Fibroblast of lung (primary cell): Measurements from ENCODE around the gene NT5DC1. TPM values are rescaled to one million over a fixed set of nuclear protein-coding genes. Genes with fewer than 3 reads are reported as not detected.
A peak's percentile ranks its signal among the peaks of the same experiment; 100 is the strongest.

Experiments
- DNase-seq, 2 donors: peaks; one replicate each; pipeline versions ENCODE4 v3.0.0 to v3.0.0-alpha.2; 2010; ENCODE audit warnings: low read depth in 2 of 2
- H2AFZ ChIP-seq: 2 replicates; pipeline ENCODE4 v1.5.1; 2012; ENCODE audit warnings: low read length, control low read depth, inconsistent platforms
- H3K27ac ChIP-seq: 2 replicates; pipeline ENCODE4 v1.5.1; 2011; ENCODE audit warnings: low read length, control low read depth; ENCODE audit not compliant: insufficient read depth
- H3K27me3 ChIP-seq: 2 replicates; pipeline ENCODE4 v1.5.1; 2011; ENCODE audit warnings: mild to moderate bottlenecking, low read length; ENCODE audit not compliant: control insufficient read depth, insufficient read depth
- H3K36me3 ChIP-seq: 2 replicates; pipeline ENCODE4 v1.5.1; 2011; ENCODE audit warnings: low read length; ENCODE audit not compliant: control insufficient read depth, insufficient read depth
- H3K4me1 ChIP-seq: 2 replicates; pipeline ENCODE4 v1.5.1; 2011; ENCODE audit warnings: low read length; ENCODE audit not compliant: control insufficient read depth, insufficient read depth; ENCODE audit errors: extremely low read depth
- H3K4me2 ChIP-seq: 2 replicates; pipeline ENCODE4 v1.5.1; 2011; ENCODE audit warnings: low read length, control low read depth; ENCODE audit not compliant: insufficient read depth; ENCODE audit errors: extremely low read depth
- H3K4me3 ChIP-seq, 4 experiments: fragments of 200-600 bp in 1 of 4; sonication (generic) in 1 of 4; replicated peaks in 1 of 4; 2 replicates each; pipeline ENCODE4 v1.5.1; 2011 to 2016; ENCODE audit warnings: low read length in 4 of 4, low read depth in 3 of 4, mild to moderate bottlenecking in 3 of 4, control low read depth in 2 of 4, inconsistent platforms in 1 of 4, mixed read lengths in 1 of 4; ENCODE audit not compliant: insufficient read depth in 1 of 4; ENCODE audit errors: control extremely low read depth in 1 of 4
- H3K79me2 ChIP-seq: 2 replicates; pipeline ENCODE4 v1.5.1; 2012; ENCODE audit warnings: mild to moderate bottlenecking, low read length, inconsistent platforms; ENCODE audit not compliant: control insufficient read depth, insufficient read depth
- H3K9ac ChIP-seq: 2 replicates; pipeline ENCODE4 v1.5.1; 2011; ENCODE audit warnings: mild to moderate bottlenecking, low read length, control low read depth; ENCODE audit not compliant: insufficient read depth
- H3K9me3 ChIP-seq: 2 replicates; pipeline ENCODE4 v1.5.1; 2012; ENCODE audit warnings: low read depth, low read length; ENCODE audit not compliant: control insufficient read depth, insufficient read depth
- H4K20me1 ChIP-seq: 2 replicates; pipeline ENCODE4 v1.5.1; 2011; ENCODE audit warnings: low read length; ENCODE audit not compliant: control insufficient read depth, insufficient read depth; ENCODE audit errors: extremely low read depth
- EZH2 ChIP-seq: IDR thresholded peaks from 2 replicates; pipeline ENCODE4 v1.5.1; 2012; ENCODE audit warnings: low read length, control low read depth, mild to moderate bottlenecking; ENCODE audit errors: missing control alignments
- polyA plus RNA-seq, 2 donors: library from polyadenylated mRNA; depleted of rRNA in 1 of 2; stranded (reverse) in 1 of 2; unstranded in 1 of 2; fragments of >200 nt; gene quantifications; 2 replicates each; pipeline ENCODE4 v1.2.1, GENCODE V29; 2011 to 2012; ENCODE audit warnings: missing spikeins in 1 of 2
- total RNA-seq: library from RNA; depleted of rRNA; stranded (reverse); fragments of >200 nt; gene quantifications from 2 replicates; pipeline ENCODE4 v1.2.1, GENCODE V29; 2014
- TF ChIP-seq, protein P1 (sequence below), 2 donors: IDR thresholded peaks in 1 of 2; conservative IDR thresholded peaks in 1 of 2; 1 replicate in 1 of 2; 2 replicates in 1 of 2; pipeline ENCODE4 v1.5.1; 2011 to 2012; ENCODE audit warnings: low read length in 2 of 2, control low read depth in 1 of 2, inconsistent platforms in 1 of 2, low read depth in 1 of 2, mild to moderate bottlenecking in 1 of 2

The NT5DC1 gene
- total and polyA plus RNA-seq, 2 donors (not counting 1 experiment from before 2014, with no cell fraction given) = 8.1 to 17.9 TPM

DNA sequence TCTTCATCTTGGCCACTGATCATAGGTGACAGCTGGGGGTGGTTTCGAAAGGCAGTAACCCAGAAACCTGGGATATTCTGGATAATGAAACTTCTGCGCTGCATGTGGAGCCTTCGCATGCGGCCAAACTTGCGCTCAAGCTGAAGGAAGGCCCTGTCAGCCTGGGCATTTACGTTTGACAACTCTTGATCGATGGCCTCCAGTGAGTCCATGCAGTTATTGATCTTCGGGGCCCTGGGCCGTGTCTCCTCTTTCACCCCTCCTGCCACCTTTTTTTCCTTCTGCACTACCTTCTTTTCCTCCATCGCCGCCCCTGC lies 152.5 kb downstream of the NT5DC1 start:
- H2AFZ ChIP-seq = peak overlapping the region; percentile 82
- H3K9ac ChIP-seq = peak overlapping the region; percentile 96
- peak overlapping the region; percentile 92 for H3K4me2 ChIP-seq
- H3K4me1 ChIP-seq = peaks cover 7% of the 10 kb centered on the region
- H3K27ac ChIP-seq = peak overlapping the region; percentile 97
- no peaks in the 10 kb centered on the region for H3K27me3 ChIP-seq
- H3K79me2 ChIP-seq = peaks cover 51% of the 10 kb centered on the region
- H3K9me3 ChIP-seq = no peaks in the 10 kb centered on the region
- H3K4me3 ChIP-seq = peak overlapping the region; percentile 96 to 99 (median 99)
- peaks cover 2% of the 10 kb centered on the region for H3K36me3 ChIP-seq
- no peaks in the 10 kb centered on the region for H4K20me1 ChIP-seq
- no peak for TF ChIP-seq EZH2
- TF ChIP-seq, protein P1, sequence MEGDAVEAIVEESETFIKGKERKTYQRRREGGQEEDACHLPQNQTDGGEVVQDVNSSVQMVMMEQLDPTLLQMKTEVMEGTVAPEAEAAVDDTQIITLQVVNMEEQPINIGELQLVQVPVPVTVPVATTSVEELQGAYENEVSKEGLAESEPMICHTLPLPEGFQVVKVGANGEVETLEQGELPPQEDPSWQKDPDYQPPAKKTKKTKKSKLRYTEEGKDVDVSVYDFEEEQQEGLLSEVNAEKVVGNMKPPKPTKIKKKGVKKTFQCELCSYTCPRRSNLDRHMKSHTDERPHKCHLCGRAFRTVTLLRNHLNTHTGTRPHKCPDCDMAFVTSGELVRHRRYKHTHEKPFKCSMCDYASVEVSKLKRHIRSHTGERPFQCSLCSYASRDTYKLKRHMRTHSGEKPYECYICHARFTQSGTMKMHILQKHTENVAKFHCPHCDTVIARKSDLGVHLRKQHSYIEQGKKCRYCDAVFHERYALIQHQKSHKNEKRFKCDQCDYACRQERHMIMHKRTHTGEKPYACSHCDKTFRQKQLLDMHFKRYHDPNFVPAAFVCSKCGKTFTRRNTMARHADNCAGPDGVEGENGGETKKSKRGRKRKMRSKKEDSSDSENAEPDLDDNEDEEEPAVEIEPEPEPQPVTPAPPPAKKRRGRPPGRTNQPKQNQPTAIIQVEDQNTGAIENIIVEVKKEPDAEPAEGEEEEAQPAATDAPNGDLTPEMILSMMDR (conservative IDR thresholded peaks at IDR 0.05 in 1 of 2, IDR thresholded peaks at IDR 0.05 in 1 of 2; ENCODE audit: low read depth in 1 of 2, low read length in 2 of 2) = no peak
- no peak for DNase-seq

DNA sequence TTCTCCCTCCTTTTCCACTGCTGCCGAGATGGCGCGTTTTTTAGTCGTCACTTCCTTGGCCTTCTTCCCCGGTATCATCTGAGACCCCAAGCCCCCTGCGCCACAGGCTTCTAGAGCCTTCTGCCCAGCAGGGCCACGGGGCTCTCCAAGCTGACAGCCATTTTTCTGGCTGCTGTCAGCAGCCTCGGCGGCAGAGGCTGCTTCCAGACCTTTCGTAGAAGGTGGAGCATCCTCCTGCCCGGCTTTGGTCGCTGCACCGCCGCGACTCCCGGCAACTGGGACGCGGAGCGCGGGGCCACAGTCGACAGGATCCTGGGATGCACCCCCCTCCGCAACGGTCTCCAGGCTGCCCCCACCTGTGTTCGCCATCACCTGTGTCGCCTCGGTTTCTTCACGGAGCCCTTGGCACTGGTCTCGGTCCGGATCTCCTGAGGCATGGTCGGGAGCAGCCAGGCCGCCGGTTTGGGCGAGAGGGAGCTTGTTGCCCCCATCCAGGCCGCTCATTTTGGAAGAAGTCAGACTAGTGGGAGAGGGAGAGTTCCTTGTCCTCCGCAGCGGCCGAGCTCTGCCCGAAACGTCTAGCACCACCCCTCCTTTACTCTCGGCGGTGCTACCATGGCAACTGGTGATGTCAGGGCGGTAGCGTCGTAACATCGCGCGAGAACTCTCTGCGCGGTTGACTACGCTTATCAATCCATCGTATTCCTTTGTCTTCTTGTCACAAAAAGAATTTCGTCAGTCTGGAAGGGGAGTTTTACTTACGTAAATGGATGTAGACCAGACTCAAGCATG lies 153.0 kb downstream of the NT5DC1 start, which contains the start of gene TSPYL4:
Gene TSPYL4 (minus strand): TSS at position 571 of the 792 bp plus-strand sequence. CDS start 67 bp downstream, at position 504.
- TF ChIP-seq, protein P1 (conservative IDR thresholded peaks at IDR 0.05 in 1 of 2, IDR thresholded peaks at IDR 0.05 in 1 of 2; ENCODE audit: low read depth in 1 of 2, low read length in 2 of 2) = no peak
- no peak for TF ChIP-seq EZH2
- Histone ChIP-seq H3K36me3 (peaks cover 2% of the 10 kb centered on the region), H3K9ac (peak within 1 kb of the TSS; percentile 96), H4K20me1 (no peaks in the 10 kb centered on the region), H3K9me3 (no peaks in the 10 kb centered on the region), H3K79me2 (peaks cover 49% of the 10 kb centered on the region), H3K4me1 (peaks cover 7% of the 10 kb centered on the region), H3K27me3 (no peaks in the 10 kb centered on the region), H3K27ac (peak within 1 kb of the TSS; percentile 97), H3K4me2 (peak within 1 kb of the TSS; percentile 96), H3K4me3 (peak within 1 kb of the TSS; percentile 96 to 99 (median 99)), H2AFZ (peak within 1 kb of the TSS; percentile 87)
- DNase-seq = peak; percentile 96 to 98

DNA sequence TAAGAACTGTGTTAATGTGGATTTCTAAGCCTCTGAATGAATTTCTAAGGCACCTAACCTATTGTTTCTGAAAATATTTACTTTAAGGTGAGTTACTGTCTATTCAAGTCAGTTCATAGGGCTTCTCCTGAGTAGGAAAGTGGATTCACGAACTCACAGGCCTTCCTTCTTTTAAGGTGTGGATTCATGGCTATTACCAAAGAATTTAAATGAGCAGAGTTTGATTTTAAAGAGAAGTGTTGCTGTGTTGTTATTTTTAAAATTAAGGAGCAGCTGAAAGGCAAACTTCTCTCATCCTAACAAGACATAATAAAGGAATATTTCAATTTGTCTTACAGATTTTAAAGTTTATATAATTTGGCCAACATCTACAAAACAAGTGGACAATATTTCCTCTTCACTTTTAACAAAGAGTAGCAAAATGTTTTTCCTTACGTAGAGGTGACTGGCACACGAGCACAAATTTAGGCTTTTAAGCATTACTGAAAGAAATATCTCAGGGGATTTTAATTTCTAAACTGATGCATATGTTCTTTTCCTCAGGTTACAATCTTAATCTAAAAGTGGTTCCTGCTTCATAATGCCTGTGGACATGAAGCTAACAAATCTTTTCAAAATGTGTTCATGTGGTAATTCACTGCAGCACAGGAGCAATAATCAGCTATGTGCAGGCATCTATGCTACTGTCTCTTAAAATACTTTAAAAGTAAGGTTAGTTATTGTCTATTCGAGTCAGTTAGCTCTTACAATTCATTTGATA lies 153.8 kb downstream of the NT5DC1 start:
- Histone ChIP-seq H3K36me3 (peaks cover 2% of the 10 kb centered on the region), H3K27ac (peak overlapping the region; percentile 97), H3K27me3 (no peaks in the 10 kb centered on the region), H2AFZ (peak overlapping the region; percentile 87), H3K4me3 (peak overlapping the region; percentile 96 to 99 (median 99)), H3K9me3 (no peaks in the 10 kb centered on the region), H3K79me2 (peaks cover 46% of the 10 kb centered on the region), H3K4me2 (peak overlapping the region; percentile 96), H3K9ac (peak overlapping the region; percentile 96), H4K20me1 (no peaks in the 10 kb centered on the region), H3K4me1 (peaks cover 7% of the 10 kb centered on the region)
- no peak for TF ChIP-seq EZH2
- TF ChIP-seq, protein P1 (conservative IDR thresholded peaks at IDR 0.05 in 1 of 2, IDR thresholded peaks at IDR 0.05 in 1 of 2; ENCODE audit: low read depth in 1 of 2, low read length in 2 of 2) = no peak
- no peak for DNase-seq
